Nephron (organoid): ENCODE measurements around the gene PLEKHG5.

Experiments
- H3K27ac Mint-ChIP-seq, 3 experiments: 2 replicates each; pipeline ENCODE4 v1.8.0; 2020; ENCODE audit warnings: mixed read lengths in 3 of 3, mild to moderate bottlenecking in 2 of 3, moderate library complexity in 1 of 3
- H3K27me3 Mint-ChIP-seq: 2 replicates; pipeline ENCODE4 v1.8.0; 2021; ENCODE audit warnings: low read depth, mild to moderate bottlenecking, moderate library complexity, mixed read lengths
- H3K36me3 Mint-ChIP-seq: 2 replicates; pipeline ENCODE4 v1.8.0; 2020; ENCODE audit warnings: low read depth, mixed read lengths
- H3K4me1 Mint-ChIP-seq: 2 replicates; pipeline ENCODE4 v1.8.0; 2020; ENCODE audit warnings: mixed read lengths
- H3K4me3 Mint-ChIP-seq, 3 experiments: 2 replicates each; pipeline ENCODE4 v1.8.0; 2020; ENCODE audit warnings: mild to moderate bottlenecking in 3 of 3, mixed read lengths in 3 of 3, moderate library complexity in 2 of 3
- H3K9me3 Mint-ChIP-seq: 2 replicates; pipeline ENCODE4 v1.8.0; 2020; ENCODE audit warnings: mixed read lengths
- CTCF ChIP-seq, 3 experiments: fragments of 200-600 bp; sonication (generic); IDR thresholded peaks; one replicate each; pipeline ENCODE4 v1.5.0; 2021; ENCODE audit warnings: antibody characterized with exemption in 3 of 3; ENCODE audit not compliant: unreplicated experiment in 3 of 3

Gene PLEKHG5

GRCh38 chr1:6489383-6489765, 2.1 kb downstream of the PLEKHG5 start:
- H3K27me3 Mint-ChIP-seq, result peaks cover 15% of the 10 kb centered on the region
- TF ChIP-seq CTCF (IDR thresholded peaks at IDR 0.05; ENCODE audit: unreplicated experiment in 3 of 3), result no peak
- no peaks in the 10 kb centered on the region for H3K9me3 Mint-ChIP-seq
- no peak overlapping the region for H3K27ac Mint-ChIP-seq
- peak overlapping the region; percentile 70 to 80 (median 76) for H3K4me3 Mint-ChIP-seq
- no peaks in the 10 kb centered on the region for H3K36me3 Mint-ChIP-seq
- peaks cover 17% of the 10 kb centered on the region for H3K4me1 Mint-ChIP-seq

GRCh38 chr1:6488602-6489382, 2.7 kb downstream of the PLEKHG5 start:
- H3K9me3 Mint-ChIP-seq, result no peaks in the 10 kb centered on the region
- no peak for TF ChIP-seq CTCF (IDR thresholded peaks at IDR 0.05; ENCODE audit: unreplicated experiment in 3 of 3)
- H3K27me3 Mint-ChIP-seq, result peaks cover 15% of the 10 kb centered on the region
- H3K4me3 Mint-ChIP-seq, result no peak overlapping the region
- peaks cover 17% of the 10 kb centered on the region for H3K4me1 Mint-ChIP-seq
- H3K27ac Mint-ChIP-seq, result no peak overlapping the region
- no peaks in the 10 kb centered on the region for H3K36me3 Mint-ChIP-seq

GRCh38 chr1:6487804-6488484, 3.5 kb downstream of the PLEKHG5 start:
- H3K4me3 Mint-ChIP-seq, result peak overlapping the region; percentile 67 to 88 (median 72)
- no peak overlapping the region for H3K27ac Mint-ChIP-seq
- H3K36me3 Mint-ChIP-seq, result no peaks in the 10 kb centered on the region
- H3K27me3 Mint-ChIP-seq, result peaks cover 15% of the 10 kb centered on the region
- peaks cover 17% of the 10 kb centered on the region for H3K4me1 Mint-ChIP-seq
- H3K9me3 Mint-ChIP-seq, result no peaks in the 10 kb centered on the region
- TF ChIP-seq CTCF (IDR thresholded peaks at IDR 0.05; ENCODE audit: unreplicated experiment in 3 of 3), result no peak

GRCh38 chr1:6486433-6487011, 4.9 kb downstream of the PLEKHG5 start:
- TF ChIP-seq CTCF (IDR thresholded peaks at IDR 0.05; ENCODE audit: unreplicated experiment in 3 of 3), result peak; percentile 81 to 89 (median 82)
- Mint-ChIP-seq H3K27me3 (peaks cover 13% of the 10 kb centered on the region), H3K4me1 (peaks cover 17% of the 10 kb centered on the region)

GRCh38 chr1:6485168-6486101, 6.0 kb downstream of the PLEKHG5 start:
- TF ChIP-seq CTCF (IDR thresholded peaks at IDR 0.05; ENCODE audit: unreplicated experiment in 3 of 3), result no peak
- Mint-ChIP-seq H3K36me3 (no peaks in the 10 kb centered on the region), H3K27me3 (peaks cover 13% of the 10 kb centered on the region), H3K27ac (no peak overlapping the region), H3K4me1 (peaks cover 17% of the 10 kb centered on the region), H3K9me3 (no peaks in the 10 kb centered on the region), H3K4me3 (peak overlapping the region; percentile 67 to 88 (median 82))

More at GRCh38 chr1:6486433-6487011, 4.9 kb downstream of the PLEKHG5 start:
- Mint-ChIP-seq H3K27ac (no peak overlapping the region), H3K9me3 (no peaks in the 10 kb centered on the region), H3K4me3 (peak overlapping the region; percentile 67 to 88 (median 82)), H3K36me3 (no peaks in the 10 kb centered on the region)
